Activated B cell treated with CpG ODN at 0.5 μM for 24 hours (primary cell): ENCODE results near the gene ZNF562. TPM values are rescaled to one million over a fixed set of nuclear protein-coding genes. Genes with fewer than 3 reads are reported as not detected.
"Not testable (repeated sequence)": the region's sequence is repeated elsewhere in the genome, so short reads cannot be mapped to it uniquely, and the experiment has no call there.

Experiments
- ATAC-seq: fragments of 200-7000 bp; cut with Tn5 transposase; one replicate; pipeline ENCODE4 v1.10.0; 2021; ENCODE audit warnings: low read depth, mild to moderate bottlenecking, moderate library complexity
- CTCF ChIA-PET: fragments of 350-600 bp; sonication (Branson Sonifier 250); formaldehyde crosslinking; loops from one replicate; lab custom pipeline; 2021; ENCODE audit warnings: antibody characterized with exemption; lab: Charles Lee
- POLR2A ChIA-PET: fragments of 350-600 bp; sonication (Branson Sonifier 250); formaldehyde crosslinking; loops from one replicate; lab custom pipeline; 2021; ENCODE audit warnings: antibody characterized with exemption; lab: Charles Lee
- DNase-seq: peaks from one replicate; pipeline ENCODE4 v3.0.0; 2022
- H3K27ac Mint-ChIP-seq: one replicate; pipeline ENCODE4 v1.8.0; 2020; ENCODE audit warnings: mixed read lengths
- H3K27me3 Mint-ChIP-seq: one replicate; pipeline ENCODE4 v1.8.0; 2021; ENCODE audit warnings: mixed read lengths
- H3K36me3 Mint-ChIP-seq: one replicate; pipeline ENCODE4 v1.8.0; 2021; ENCODE audit warnings: low read depth, mixed read lengths
- H3K4me1 Mint-ChIP-seq: one replicate; pipeline ENCODE4 v1.8.0; 2021; ENCODE audit warnings: mixed read lengths
- H3K4me3 Mint-ChIP-seq: one replicate; pipeline ENCODE4 v1.8.0; 2020; ENCODE audit warnings: mild to moderate bottlenecking, mixed read lengths
- H3K9me3 Mint-ChIP-seq: one replicate; pipeline ENCODE4 v1.8.0; 2020; ENCODE audit warnings: mixed read lengths
- CTCF ChIP-seq: fragments of 200-600 bp; IDR thresholded peaks from one replicate; pipeline ENCODE4 v1.8.0; 2022; ENCODE audit warnings: antibody characterized with exemption, mild to moderate bottlenecking
- intact Hi-C: fragments of 100-400 bp; cut with micrococcal nuclease; formaldehyde crosslinking; loops from one replicate; pipeline ENCODE4 v1.15.1; 2024
- total RNA-seq: library from RNA; stranded (reverse); gene quantifications from 2 replicates; pipeline ENCODE4 v1.2.3, GENCODE V29; 2022

Gene ZNF562
- total RNA-seq, 1 donor from 2014 or later: 31.6 TPM

DNA sequence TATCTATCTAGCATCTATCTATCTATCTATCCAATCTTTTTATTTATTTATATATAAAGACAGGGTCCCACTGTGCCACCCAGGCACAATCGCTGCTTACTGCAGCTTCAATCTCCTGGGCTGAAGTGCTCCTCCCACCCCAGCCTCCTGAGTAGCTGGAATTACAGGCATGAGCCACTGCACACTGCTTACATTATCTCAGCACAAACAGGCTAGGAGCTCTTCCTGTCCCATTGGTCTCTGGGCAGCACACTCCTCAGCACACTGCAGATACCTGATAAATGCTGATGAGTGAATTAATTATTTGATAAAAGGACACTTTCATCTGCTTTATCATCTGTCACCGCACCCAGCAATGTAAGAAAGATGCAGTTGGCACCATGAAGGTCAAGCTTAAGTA lies 16.1 kb downstream of the ZNF562 start:
- no peaks in the 10 kb centered on the region for H3K9me3 Mint-ChIP-seq
- peaks cover 3% of the 10 kb centered on the region for H3K4me1 Mint-ChIP-seq
- H3K27ac Mint-ChIP-seq: no peak overlapping the region
- H3K4me3 Mint-ChIP-seq: no peak overlapping the region
- intact Hi-C loops: no loop called here
- POLR2A ChIA-PET: no interaction called here
- peaks cover 58% of the 10 kb centered on the region for H3K36me3 Mint-ChIP-seq
- CTCF ChIA-PET: no interaction called here
- TF ChIP-seq CTCF: no peak
- H3K27me3 Mint-ChIP-seq: no peaks in the 10 kb centered on the region
- no peak for ATAC-seq
- no peak for DNase-seq

DNA sequence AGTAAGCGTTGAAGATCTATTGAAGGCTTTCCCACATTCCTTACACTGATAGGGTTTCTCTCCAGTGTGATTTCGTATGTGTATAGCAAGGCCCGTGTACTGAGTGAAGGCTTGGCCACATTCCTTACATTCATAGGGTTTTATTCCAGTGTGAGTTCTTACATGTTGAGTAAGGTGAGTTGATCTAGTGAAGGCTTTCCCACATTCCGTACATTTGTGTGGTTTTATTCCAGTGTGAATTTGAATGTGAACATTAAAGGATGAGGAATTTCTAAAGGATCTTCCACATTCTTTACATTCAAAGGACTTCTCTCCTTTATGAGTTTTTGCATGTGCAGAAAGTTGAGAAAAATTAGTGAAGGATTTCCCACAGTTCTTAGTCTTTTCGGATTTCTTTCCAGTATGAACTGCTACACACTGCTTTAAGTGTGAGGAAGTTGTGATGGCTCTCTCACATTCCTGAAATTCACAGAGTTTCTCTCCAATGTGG lies 21.8 kb downstream of the ZNF562 start:
- H3K4me1 Mint-ChIP-seq, H3K4me3 Mint-ChIP-seq, POLR2A ChIA-PET, H3K27me3 Mint-ChIP-seq, intact Hi-C loops, DNase-seq, ATAC-seq, H3K27ac Mint-ChIP-seq, CTCF ChIA-PET: not testable (repeated sequence)
- Mint-ChIP-seq H3K36me3 (peaks cover 90% of the 10 kb centered on the region), H3K9me3 (peaks cover 19% of the 10 kb centered on the region)

DNA sequence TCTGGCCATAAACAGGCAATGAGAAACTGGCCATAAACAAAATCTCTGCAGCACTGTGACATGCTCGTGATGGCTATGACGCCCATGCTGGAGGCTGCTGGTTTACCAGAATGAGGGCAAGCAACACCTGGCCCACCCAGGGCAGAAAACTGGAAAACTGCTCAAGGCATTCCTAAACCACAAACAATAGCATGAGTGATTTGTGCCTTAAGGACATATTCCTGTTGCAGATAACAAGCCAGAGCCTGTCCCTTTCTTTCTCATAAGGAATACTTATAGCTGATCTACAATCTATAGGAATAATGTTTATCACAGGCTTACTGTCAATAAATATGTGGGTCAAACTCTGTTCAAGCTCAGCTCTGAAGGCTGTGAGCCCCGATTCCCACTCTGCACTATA lies 23.4 kb downstream of the ZNF562 start:
- CTCF ChIA-PET, POLR2A ChIA-PET: not testable (repeated sequence)

GRCh38 chr19:9650345-9650744 lies 24.6 kb downstream of the ZNF562 start:
- H3K4me1 Mint-ChIP-seq: no peaks in the 10 kb centered on the region
- ChIA-PET CTCF (no interaction called here), POLR2A (no interaction called here)
- TF ChIP-seq CTCF: no peak
- DNase-seq (no peak), ATAC-seq (no peak)
- peaks cover 19% of the 10 kb centered on the region for H3K9me3 Mint-ChIP-seq
- H3K27ac Mint-ChIP-seq: no peak overlapping the region
- peaks cover 70% of the 10 kb centered on the region for H3K36me3 Mint-ChIP-seq
- H3K27me3 Mint-ChIP-seq: no peaks in the 10 kb centered on the region
- H3K4me3 Mint-ChIP-seq: no peak overlapping the region
- intact Hi-C loops: no loop called here

More for the DNA sequence above, 23.4 kb downstream of the ZNF562 start:
- H3K4me1 Mint-ChIP-seq, H3K27ac Mint-ChIP-seq, DNase-seq, H3K27me3 Mint-ChIP-seq, H3K4me3 Mint-ChIP-seq, ATAC-seq, intact Hi-C loops: not testable (repeated sequence)
- H3K9me3 Mint-ChIP-seq: peaks cover 19% of the 10 kb centered on the region
- H3K36me3 Mint-ChIP-seq: peaks cover 76% of the 10 kb centered on the region

DNA sequence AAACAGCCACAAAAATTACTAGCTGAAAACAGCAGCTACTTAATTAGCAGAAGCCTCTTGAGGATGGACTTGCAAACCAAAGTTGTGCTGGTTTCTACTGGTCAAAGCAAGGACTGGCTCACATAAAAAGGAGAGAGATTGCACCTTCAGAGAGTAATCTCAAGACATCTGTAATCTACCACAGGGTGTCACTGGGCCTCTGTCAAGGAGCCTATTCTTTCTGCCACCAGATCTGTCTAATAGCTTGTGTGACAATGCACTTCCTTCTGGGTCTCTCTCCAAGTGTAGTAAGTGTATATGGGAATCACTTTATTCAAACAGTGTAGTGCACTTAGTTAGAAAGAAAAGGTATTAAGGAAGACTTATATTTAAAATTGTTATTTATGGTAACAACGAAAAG lies 29.4 kb downstream of the ZNF562 start:
- Mint-ChIP-seq H3K9me3 (no peaks in the 10 kb centered on the region), H3K27ac (no peak overlapping the region), H3K4me1 (no peaks in the 10 kb centered on the region), H3K27me3 (no peaks in the 10 kb centered on the region), H3K4me3 (no peak overlapping the region), H3K36me3 (peaks cover 43% of the 10 kb centered on the region)
- POLR2A ChIA-PET: no interaction called here
- ATAC-seq: no peak
- CTCF ChIA-PET: interaction anchor here (0.6 kb wide), 1 partner anchor 150 kb away, joined by 3 read pairs; no protein-coding TSS in a partner anchor
- TF ChIP-seq CTCF: no peak
- DNase-seq: no peak
- intact Hi-C loops: no loop called here

GRCh38 chr19:9644472-9644871 lies 30.4 kb downstream of the ZNF562 start:
- ATAC-seq (no peak), DNase-seq (no peak)
- ChIA-PET POLR2A (no interaction called here), CTCF (no interaction called here)
- no peak for TF ChIP-seq CTCF
- intact Hi-C loops: no loop called here
- H3K36me3 Mint-ChIP-seq: peaks cover 36% of the 10 kb centered on the region
- H3K9me3 Mint-ChIP-seq: no peaks in the 10 kb centered on the region
- H3K4me1 Mint-ChIP-seq: no peaks in the 10 kb centered on the region
- H3K4me3 Mint-ChIP-seq: no peak overlapping the region
- no peak overlapping the region for H3K27ac Mint-ChIP-seq
- H3K27me3 Mint-ChIP-seq: no peaks in the 10 kb centered on the region
